Stimulated activated CD8-positive, alpha-beta memory T cell treated with anti-CD3 and anti-CD28 coated beads, Interleukin-7, amount 100 ng/mL, for 48 hours (primary cell): ENCODE data around the gene IMPDH1.

ENCODE experiments used
- DNase-seq, 2 donors: peaks; one replicate each; pipeline ENCODE4 v3.0.0-alpha.2; 2020; ENCODE audit warnings: low read depth in 1 of 2; ENCODE audit errors: extremely low read depth in 1 of 2

Gene IMPDH1

DNA sequence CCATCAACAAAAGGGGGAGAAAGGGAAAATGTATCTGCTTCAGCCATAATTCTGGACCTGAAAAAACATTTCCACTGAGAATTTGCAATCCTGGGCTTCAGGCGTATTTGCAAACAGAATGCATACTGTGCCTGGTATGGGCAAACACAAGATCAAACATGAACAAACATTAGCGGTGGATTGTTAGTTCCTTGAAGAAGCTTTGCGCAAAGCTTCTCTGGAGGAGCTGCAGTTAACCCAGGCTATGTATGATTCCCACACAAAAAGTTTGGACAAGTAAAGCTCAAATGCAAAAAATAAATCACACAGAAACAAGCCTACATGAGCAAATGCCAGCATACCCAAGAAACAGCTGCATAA is 25.5 kb upstream of the IMPDH1 start:
- DNase-seq = no peak

- no peak for DNase-seq
Observed at GRCh38 chr7:128434413-128435326, 24.9 kb upstream of the IMPDH1 start.

DNA sequence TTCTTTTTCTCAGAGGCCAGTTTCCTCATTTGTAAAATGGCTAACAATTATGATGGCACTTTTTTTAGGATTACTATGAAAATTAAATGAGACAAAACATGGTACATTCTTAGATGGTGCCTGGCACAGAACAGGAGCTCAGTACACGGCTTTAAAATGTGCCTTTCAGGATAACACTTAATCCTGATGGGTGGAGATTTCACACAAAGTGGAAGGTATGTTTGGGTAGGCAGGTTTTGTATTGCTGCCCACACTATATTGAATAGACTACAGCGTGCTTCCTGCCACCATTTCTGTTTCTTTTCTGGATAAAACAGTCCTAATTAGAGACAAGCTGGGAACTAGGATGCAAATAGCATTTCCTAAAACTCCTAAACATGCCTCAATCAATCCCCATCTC is 22.0 kb upstream of the IMPDH1 start:
- DNase-seq = no peak

DNA sequence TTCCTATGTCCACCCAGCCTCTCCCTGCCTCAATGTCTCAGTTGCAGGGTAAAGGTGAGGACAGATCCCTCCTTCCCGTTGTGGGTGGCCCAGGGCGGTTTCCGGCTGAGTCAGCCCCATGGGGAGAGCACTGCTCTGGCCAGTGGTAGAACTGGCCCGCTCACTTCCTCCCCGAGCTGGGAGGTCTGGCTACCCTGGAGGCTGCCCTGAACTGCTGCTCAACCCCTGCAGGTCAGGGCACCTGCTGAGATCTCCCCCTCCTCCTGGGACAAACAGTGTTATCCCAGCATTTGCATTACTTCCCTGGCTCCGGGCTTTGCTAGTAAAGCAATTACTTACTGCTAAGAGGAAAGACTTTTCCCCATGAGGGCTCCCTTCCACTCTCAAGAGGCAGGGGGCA is 21.4 kb upstream of the IMPDH1 start:
- no peak for DNase-seq

GRCh38 chr7:128430207-128430606 is 20.4 kb upstream of the IMPDH1 start:
- DNase-seq = no peak

DNA sequence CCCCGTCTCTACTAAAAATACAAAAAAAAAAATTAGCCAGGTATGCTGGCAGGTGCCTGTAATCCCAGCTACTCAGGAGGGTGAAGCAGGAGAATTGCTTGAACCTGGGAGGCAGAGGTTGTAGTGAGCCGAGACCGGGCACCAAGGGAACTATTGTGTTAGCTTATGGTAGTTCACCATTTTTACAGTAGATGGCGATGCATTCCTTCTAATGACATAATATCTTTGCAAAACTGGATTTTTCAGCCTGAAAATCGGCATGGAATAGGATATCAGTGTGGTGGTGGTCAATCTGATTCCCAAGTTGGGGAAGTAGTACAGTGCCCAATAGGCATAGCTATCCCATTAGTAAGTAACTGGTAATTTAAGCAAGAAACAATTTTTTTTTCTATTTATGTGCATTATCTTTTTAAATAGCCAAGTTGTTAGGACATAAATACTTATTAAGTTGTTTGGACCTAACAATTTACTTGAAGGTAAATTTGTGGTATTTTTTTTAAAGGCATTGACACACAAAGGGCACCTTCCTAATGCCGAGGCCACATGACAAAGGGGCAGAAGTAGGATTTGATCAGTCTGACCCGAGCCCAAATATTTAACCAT is 17.6 kb upstream of the IMPDH1 start:
- no peak for DNase-seq

GRCh38 chr7:128425850-128426249 is 16.1 kb upstream of the IMPDH1 start:
- DNase-seq = peak; percentile 36 to 71

DNA sequence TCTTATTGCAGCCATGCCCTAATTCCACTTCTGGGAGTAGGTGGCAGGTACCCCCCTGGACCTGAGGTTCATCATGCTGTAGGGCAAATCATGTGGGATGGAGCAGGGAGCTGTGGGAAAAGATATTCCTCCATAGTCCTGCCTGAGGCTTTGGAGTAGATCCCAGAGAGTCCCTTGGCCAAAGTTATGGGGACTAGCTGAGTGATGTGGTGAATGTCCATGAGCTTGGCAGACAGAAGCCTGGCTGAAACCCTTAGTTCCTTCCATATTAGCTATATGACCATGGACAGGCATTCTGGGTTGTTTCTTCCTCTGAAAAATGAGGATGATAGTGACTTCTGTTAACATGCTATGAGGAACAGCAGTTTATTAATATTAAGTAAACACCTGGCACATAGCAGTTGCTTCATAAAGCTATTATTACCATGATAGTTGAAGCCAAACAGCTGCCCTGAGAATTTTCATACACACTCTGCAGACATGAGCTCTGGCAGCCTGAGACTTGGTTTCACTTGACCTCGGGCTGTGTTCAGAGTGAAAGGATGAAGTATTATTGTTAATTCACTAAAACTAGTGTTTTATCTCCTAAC is 15.0 kb upstream of the IMPDH1 start:
- no peak for DNase-seq

DNA sequence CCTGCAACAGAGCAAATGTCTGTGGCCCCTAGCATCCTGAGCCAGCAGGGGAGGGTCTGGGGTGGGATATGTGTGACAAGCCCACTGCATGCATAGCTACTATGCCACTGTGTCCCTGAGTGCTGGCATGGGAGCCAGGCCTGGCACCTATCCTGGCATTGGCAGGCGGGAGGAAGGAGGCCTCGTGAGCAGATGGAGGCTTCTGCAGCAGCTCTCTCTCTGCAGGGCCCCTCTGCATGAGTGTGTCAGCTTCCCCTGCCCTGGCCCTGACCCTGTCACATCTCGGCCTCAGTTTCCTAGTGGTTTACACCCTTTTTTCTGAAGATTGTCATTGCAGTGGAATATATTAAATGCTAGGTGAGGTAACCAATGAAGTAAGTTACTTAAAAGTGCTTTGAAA is 13.1 kb upstream of the IMPDH1 start:
- DNase-seq = no peak

- DNase-seq = no peak
Observed at GRCh38 chr7:128422037-128422436, 12.3 kb upstream of the IMPDH1 start.

DNA sequence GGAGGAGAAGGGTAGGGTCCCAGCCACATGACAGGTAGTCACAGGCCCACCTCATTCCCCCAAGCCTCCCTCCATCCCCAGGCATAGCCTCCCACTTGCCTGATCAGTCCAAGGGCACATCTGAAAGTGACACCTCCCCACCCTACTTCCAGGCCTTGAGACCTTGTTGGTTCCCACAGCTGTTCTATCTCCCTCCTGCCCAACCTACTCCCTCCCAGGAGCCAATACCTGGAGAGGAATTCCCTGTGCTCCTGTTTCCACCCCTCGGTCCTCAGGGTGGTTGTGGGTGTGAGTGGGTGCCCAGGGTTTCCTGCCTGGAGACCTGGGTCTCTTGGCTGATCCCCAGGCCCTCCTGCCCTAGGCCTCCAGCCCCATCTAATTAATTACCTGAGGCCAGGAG is 11.6 kb upstream of the IMPDH1 start:
- DNase-seq = no peak

DNA sequence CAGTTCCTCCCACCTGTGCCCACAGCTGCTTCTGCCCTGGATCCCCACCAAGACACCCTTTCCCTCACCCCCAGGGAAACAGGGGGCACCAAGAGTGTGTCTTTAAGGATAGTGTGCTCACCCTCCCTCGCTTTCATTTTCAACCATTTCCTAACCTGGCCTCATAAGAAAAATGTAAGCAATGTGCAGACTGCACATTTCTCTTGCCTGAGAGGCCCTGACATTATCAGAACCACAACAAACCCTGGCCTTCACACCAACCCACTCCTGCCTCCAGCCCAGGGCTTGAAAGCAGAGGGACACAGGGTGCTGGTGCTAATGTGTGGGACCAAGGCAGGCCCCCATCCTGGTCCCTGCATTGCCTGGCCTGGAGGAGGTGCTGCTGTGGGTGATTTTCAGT is 11.0 kb upstream of the IMPDH1 start:
- no peak for DNase-seq

GRCh38 chr7:128419257-128419656 is 9.5 kb upstream of the IMPDH1 start:
- DNase-seq = no peak

- DNase-seq = no peak
Observed at GRCh38 chr7:128417071-128417470, 7.3 kb upstream of the IMPDH1 start.

GRCh38 chr7:128415217-128415785 is 5.5 kb upstream of the IMPDH1 start:
- no peak for DNase-seq

GRCh38 chr7:128410451-128410753 is 620 bp upstream of the IMPDH1 start:
- DNase-seq = no peak

- DNase-seq = no peak
Observed at GRCh38 chr7:128408709-128409595, 830 bp downstream of the IMPDH1 start.

DNA sequence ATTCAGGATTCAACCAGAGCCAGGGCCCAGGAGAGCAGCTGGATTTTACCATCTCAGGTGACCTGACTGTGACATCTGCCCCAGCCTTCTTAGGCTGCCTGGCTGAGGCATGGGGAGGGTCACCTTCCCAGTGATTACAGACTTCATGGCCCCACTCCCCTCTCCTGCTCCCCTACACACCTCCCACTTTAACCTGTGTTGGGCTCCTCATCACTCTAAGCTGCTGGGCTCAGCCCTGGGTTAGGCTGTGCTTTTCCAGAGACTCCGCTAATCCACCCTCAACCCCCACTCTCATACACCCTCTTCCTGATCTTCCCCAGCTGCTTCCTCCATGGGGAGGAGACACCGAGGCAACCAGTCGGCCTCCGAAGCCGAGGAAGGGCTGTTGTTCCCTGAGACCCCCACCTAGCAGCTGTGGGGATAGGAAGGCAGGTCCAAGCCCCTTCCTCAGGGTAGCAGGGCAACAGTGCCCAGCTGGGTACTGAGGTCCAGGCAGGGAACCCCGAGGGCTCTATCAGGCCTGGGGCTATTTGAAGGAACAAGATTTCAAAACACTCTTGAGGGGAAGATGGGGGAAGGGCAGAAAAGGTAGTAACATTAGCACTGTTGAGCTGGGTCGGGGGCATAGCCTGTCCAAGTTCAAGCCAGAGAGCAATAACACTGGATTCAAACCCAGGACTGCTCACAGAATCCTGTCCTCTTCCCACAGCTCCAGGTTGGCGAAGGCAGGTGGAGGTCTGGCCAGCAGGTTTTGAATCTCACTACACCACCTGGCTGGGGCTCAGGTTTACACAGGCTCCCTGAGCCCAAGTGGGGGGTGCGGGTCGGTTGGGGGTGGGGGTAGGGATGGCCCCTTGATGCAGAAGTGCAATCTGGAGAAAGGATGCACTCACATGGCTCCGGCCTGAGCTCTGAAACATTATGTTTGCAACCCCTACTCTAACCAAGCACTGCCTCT is 1.8 kb downstream of the IMPDH1 start:
- DNase-seq = no peak

- DNase-seq = no peak
Observed at GRCh38 chr7:128407233-128407589, 2.6 kb downstream of the IMPDH1 start.
